Mesothelial cell of epicardium (in vitro differentiated cells): Measurements from ENCODE around the gene WNT7B. TPM values are rescaled to one million over a fixed set of nuclear protein-coding genes. Genes with fewer than 3 reads are reported as not detected.

Source experiments
- DNase-seq, 2 experiments: peaks; one replicate each; pipeline ENCODE4 v3.0.0; 2021; ENCODE audit warnings: low spot score in 2 of 2; ENCODE audit not compliant: unreplicated experiment in 2 of 2
- H3K27ac Mint-ChIP-seq: 2 replicates; pipeline ENCODE4 v1.8.0; 2021; ENCODE audit warnings: mixed read lengths
- H3K27me3 Mint-ChIP-seq: 2 replicates; pipeline ENCODE4 v1.8.0; 2021; ENCODE audit warnings: low read depth, mixed read lengths
- H3K36me3 Mint-ChIP-seq: 2 replicates; pipeline ENCODE4 v1.8.0; 2021; ENCODE audit warnings: mixed read lengths
- H3K4me1 Mint-ChIP-seq: 2 replicates; pipeline ENCODE4 v1.8.0; 2021; ENCODE audit warnings: mixed read lengths
- H3K4me3 Mint-ChIP-seq: 2 replicates; pipeline ENCODE4 v1.8.0; 2021; ENCODE audit warnings: mild to moderate bottlenecking, moderate library complexity, mixed read lengths
- H3K9me3 Mint-ChIP-seq: 2 replicates; pipeline ENCODE4 v1.8.0; 2021; ENCODE audit warnings: mixed read lengths
- CTCF ChIP-seq: fragments of 200-600 bp; sonication (generic); IDR thresholded peaks from one replicate; pipeline ENCODE4 v1.5.0; 2021; ENCODE audit warnings: antibody characterized with exemption; ENCODE audit not compliant: unreplicated experiment
- total RNA-seq: library from RNA; stranded (reverse); gene quantifications from 3 replicates; pipeline ENCODE4 v1.2.1, GENCODE V29; 2021

Gene WNT7B
- total RNA-seq, 1 donor from 2014 or later = 12.0 TPM

- H3K36me3 Mint-ChIP-seq = no peaks in the 10 kb centered on the region
- no peak for TF ChIP-seq CTCF
- H3K27ac Mint-ChIP-seq = no peak overlapping the region
- DNase-seq = no peak
- no peak overlapping the region for H3K4me3 Mint-ChIP-seq
- H3K9me3 Mint-ChIP-seq = peaks cover 5% of the 10 kb centered on the region
- H3K27me3 Mint-ChIP-seq = peaks cover 2% of the 10 kb centered on the region
- peaks cover 4% of the 10 kb centered on the region for H3K4me1 Mint-ChIP-seq
Measured at GRCh38 chr22:45917700-45918458, 59.1 kb downstream of the WNT7B start.

- Mint-ChIP-seq H3K9me3 (peaks cover 5% of the 10 kb centered on the region), H3K27ac (no peak overlapping the region), H3K36me3 (no peaks in the 10 kb centered on the region), H3K4me3 (no peak overlapping the region), H3K27me3 (peaks cover 2% of the 10 kb centered on the region), H3K4me1 (peaks cover 8% of the 10 kb centered on the region)
- no peak for DNase-seq
- TF ChIP-seq CTCF = no peak
Measured at GRCh38 chr22:45917146-45917545, 59.8 kb downstream of the WNT7B start.

GRCh38 chr22:45916515-45916914 lies 60.4 kb downstream of the WNT7B start:
- TF ChIP-seq CTCF = no peak
- peaks cover 5% of the 10 kb centered on the region for H3K9me3 Mint-ChIP-seq
- peaks cover 2% of the 10 kb centered on the region for H3K27me3 Mint-ChIP-seq
- H3K4me1 Mint-ChIP-seq = peaks cover 12% of the 10 kb centered on the region
- no peaks in the 10 kb centered on the region for H3K36me3 Mint-ChIP-seq
- H3K4me3 Mint-ChIP-seq = no peak overlapping the region
- H3K27ac Mint-ChIP-seq = no peak overlapping the region
- no peak for DNase-seq

GRCh38 chr22:45915841-45916240 lies 61.1 kb downstream of the WNT7B start:
- H3K4me3 Mint-ChIP-seq = no peak overlapping the region
- peaks cover 12% of the 10 kb centered on the region for H3K4me1 Mint-ChIP-seq
- no peak overlapping the region for H3K27ac Mint-ChIP-seq
- H3K27me3 Mint-ChIP-seq = peaks cover 2% of the 10 kb centered on the region
- DNase-seq = no peak
- TF ChIP-seq CTCF = no peak
- no peaks in the 10 kb centered on the region for H3K36me3 Mint-ChIP-seq
- H3K9me3 Mint-ChIP-seq = peaks cover 5% of the 10 kb centered on the region

GRCh38 chr22:45915151-45915550 lies 61.8 kb downstream of the WNT7B start:
- DNase-seq = no peak
- Mint-ChIP-seq H3K27me3 (peaks cover 2% of the 10 kb centered on the region), H3K27ac (no peak overlapping the region), H3K4me1 (peaks cover 12% of the 10 kb centered on the region), H3K9me3 (peaks cover 5% of the 10 kb centered on the region), H3K36me3 (no peaks in the 10 kb centered on the region), H3K4me3 (no peak overlapping the region)
- TF ChIP-seq CTCF = no peak

GRCh38 chr22:45914309-45914708 lies 62.7 kb downstream of the WNT7B start:
- Mint-ChIP-seq H3K4me3 (no peak overlapping the region), H3K27ac (no peak overlapping the region), H3K4me1 (peaks cover 12% of the 10 kb centered on the region), H3K9me3 (peaks cover 5% of the 10 kb centered on the region), H3K27me3 (peaks cover 2% of the 10 kb centered on the region), H3K36me3 (no peaks in the 10 kb centered on the region)
- no peak for DNase-seq
- no peak for TF ChIP-seq CTCF
